AG10803 (cell line): Measurements from ENCODE around the gene BCAS3.

ENCODE experiments used
- DNase-seq: peaks from one replicate; pipeline ENCODE4 v3.0.0; 2010; ENCODE audit warnings: low read depth
- H3K4me3 ChIP-seq: 2 replicates; pipeline ENCODE4 v1.5.1; 2011; ENCODE audit warnings: mild to moderate bottlenecking, low read length, control low read depth
- TF ChIP-seq, protein P1 (sequence below): conservative IDR thresholded peaks from 2 replicates; pipeline ENCODE4 v1.5.1; 2011; ENCODE audit warnings: mild to moderate bottlenecking, low read length, control low read depth, inconsistent platforms

Gene BCAS3

DNA sequence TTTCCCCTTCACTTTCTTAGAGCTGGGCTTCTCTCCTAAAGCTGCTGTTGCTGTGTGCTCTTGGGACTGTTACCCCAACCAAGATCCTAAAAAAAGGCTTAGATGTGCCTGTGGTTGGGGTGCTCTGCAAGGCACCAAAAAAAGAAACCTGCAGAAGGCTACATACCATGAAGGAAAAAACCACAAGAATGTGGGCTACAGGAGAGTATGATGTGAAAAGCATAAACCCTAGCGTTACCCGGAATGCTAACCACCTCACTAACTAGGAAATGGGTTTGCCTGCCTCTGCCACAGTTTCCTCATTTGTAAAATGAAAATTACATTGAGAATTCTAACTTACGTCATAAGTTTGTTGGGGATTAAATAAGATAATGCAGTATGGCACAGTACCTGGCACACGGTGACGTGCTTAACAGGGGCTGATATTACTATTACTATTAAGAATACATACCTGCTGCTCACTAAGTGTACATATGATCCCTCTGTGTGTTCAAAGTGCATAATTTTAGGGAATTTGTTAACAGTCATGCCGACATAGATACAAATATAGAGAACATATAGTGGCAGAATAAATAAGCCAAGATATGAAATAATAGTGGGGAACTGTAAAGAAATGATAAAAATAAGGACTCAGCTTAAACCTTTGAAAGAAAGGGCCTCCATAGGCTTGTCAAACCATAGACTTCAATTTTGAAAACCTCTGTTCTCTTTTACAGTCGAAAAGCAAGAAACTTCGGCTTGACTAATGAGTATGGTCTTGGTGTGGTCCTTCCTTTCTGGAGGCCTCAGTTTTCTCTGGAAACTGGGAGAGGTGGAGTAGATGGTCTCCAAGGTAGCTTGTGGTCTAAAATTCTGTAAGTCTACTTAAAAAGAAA is 544.2 kb downstream of the BCAS3 start:
- peak; percentile 30 for DNase-seq

DNA sequence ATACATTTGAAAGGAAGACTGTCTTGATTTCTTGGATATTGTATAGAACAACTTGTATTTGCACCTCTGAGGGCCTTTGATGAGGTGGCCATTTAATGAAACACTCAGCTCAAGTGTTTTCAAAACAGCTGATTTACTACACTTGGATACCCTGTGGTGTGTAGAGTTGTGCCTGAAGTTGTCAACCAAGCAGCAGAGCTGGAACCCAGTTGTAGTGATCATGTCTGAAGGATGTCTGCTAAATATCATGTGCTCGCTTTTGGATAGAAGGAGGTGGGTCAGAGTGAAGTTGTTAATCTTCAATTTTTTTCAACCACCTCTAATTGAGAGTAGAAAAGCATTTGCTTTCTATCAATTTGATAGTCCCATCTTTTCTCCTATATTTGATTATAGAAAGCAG is 546.1 kb downstream of the BCAS3 start:
- DNase-seq, result no peak
- TF ChIP-seq, protein P1, sequence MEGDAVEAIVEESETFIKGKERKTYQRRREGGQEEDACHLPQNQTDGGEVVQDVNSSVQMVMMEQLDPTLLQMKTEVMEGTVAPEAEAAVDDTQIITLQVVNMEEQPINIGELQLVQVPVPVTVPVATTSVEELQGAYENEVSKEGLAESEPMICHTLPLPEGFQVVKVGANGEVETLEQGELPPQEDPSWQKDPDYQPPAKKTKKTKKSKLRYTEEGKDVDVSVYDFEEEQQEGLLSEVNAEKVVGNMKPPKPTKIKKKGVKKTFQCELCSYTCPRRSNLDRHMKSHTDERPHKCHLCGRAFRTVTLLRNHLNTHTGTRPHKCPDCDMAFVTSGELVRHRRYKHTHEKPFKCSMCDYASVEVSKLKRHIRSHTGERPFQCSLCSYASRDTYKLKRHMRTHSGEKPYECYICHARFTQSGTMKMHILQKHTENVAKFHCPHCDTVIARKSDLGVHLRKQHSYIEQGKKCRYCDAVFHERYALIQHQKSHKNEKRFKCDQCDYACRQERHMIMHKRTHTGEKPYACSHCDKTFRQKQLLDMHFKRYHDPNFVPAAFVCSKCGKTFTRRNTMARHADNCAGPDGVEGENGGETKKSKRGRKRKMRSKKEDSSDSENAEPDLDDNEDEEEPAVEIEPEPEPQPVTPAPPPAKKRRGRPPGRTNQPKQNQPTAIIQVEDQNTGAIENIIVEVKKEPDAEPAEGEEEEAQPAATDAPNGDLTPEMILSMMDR, result no peak
- no peak overlapping the region for H3K4me3 ChIP-seq

More for the DNA sequence above, 544.2 kb downstream of the BCAS3 start:
- no peak overlapping the region for H3K4me3 ChIP-seq
- TF ChIP-seq, protein P1, result no peak

DNA sequence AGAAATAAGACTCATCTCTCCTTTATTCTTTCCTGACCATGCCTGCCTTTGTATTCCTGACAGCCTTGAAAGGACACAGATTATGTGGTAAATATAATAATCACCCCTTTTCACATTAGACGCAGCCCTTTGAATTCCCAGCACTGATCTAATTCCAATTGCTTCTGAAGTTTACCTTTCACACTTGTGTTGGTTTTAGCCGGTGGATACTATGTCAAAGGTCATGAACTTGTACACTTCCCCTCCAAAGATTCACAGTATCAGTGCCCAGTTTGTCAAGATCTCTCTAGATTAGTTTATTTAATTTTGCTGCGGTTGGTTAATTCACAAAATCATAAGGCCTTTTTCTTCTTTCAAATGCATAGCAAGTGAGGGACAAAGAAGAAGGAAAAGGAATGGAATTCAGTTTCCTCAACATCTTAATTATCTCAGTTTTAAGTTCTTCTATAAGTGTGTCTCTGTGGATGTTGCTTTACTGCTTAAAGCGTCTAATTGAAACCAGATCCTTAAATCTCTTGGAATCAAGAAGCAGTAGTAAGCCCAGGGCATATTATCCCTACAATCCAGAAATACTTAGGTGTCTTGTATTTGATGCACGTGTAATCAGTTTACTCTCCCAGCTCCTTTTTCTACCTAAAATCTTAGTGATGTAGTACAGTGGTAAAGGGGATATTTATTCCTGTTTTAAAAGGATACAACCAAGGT is 547.7 kb downstream of the BCAS3 start:
- no peak overlapping the region for H3K4me3 ChIP-seq
- TF ChIP-seq, protein P1, result no peak
- no peak for DNase-seq

DNA sequence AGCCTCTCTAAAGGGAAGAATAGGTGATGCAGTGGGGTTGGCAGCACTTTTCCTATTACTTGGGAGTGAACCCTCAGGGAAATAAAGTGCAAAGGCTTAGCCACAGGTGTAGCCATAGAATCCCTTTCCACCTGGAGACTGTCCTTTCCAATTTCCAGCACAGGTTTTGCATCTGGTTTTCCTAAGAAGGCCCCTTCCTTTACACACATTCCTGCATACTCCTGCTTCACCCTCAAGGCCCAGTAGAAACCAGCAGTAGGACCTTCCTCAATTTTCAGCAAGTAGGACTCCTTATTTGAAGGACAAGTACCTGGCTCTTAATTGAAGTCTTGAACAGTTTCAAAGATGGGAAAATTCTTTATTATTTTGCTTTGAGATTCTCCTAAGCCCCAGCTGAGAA is 550.2 kb downstream of the BCAS3 start:
- no peak overlapping the region for H3K4me3 ChIP-seq
- TF ChIP-seq, protein P1, result no peak
- DNase-seq, result no peak

DNA sequence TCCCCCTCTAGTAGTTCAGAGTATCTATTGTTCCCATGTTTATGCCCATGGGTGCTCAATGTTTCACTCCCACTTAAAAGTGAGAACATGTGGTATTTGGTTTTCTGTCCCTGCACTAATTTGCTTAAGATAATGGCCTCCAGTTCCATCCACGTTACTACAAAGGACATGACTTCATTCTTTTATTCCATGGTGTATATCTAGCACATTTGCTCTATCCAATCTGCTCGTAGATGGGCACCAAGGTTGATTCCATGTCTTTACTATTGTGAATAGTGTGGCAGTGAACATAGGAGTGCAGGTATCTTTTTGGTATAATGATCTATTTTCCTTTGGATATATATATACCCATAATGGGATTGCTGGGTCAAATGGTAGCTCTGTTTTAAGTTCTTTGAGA is 552.8 kb downstream of the BCAS3 start:
- no peak for DNase-seq
- H3K4me3 ChIP-seq, result no peak overlapping the region
- TF ChIP-seq, protein P1, result no peak

DNA sequence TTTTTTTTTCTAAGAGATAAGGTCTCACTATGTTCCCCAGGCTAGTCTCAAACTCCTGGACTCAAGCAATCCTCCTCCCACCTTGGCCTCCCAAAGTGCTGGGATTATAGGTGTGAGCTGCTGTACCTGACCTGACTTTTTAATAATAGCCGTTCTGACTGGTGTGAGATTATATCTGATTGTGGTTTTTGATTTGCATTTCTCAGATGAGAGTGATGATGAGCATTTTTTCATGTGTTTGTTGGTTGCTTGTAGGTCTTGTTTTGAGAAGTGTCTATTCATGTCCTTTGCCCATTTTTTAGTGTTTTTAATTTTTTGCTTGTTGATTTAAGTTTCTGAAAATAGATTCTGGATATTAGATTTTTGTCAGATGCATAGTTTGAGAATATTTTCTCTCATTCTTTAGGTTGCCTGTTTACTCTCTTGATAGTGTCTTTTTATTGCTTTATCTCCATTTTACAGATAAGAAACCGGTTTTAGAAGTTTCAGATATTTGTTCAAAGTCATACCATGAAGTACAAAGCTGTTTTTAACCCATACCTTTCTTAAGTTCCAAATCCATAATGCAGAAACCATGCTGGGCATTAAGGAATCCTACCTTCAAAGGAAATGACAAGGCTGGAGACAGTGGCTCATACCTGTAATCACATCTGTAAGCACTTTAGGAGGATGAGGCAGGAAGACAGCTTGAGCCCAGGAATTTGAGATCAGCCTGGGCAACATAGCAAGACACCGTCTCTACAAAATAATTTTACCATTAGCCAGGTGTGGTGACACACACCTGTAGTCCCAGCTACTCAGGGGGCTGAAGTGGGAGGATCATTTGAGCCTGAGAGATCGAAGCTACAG is 553.5 kb downstream of the BCAS3 start:
- DNase-seq, result no peak

More for the DNA sequence above, 553.5 kb downstream of the BCAS3 start:
- TF ChIP-seq, protein P1, result no peak
- no peak overlapping the region for H3K4me3 ChIP-seq
